AG09319 (cell line): ENCODE results near the gene EFS.
"Not testable (repeated sequence)": the region's sequence is repeated elsewhere in the genome, so short reads cannot be mapped to it uniquely, and the experiment has no call there.

ENCODE experiments used
- DNase-seq: peaks from one replicate; pipeline ENCODE4 v3.0.0-alpha.2; 2010; ENCODE audit warnings: low read depth; ENCODE audit errors: extremely low read depth
- CTCF ChIP-seq: IDR thresholded peaks from 2 replicates; pipeline ENCODE4 v1.5.1; 2011; ENCODE audit warnings: low read depth, mild to moderate bottlenecking, inconsistent platforms, low read length, moderate library complexity

The EFS gene

GRCh38 chr14:23387916-23388882 is 23.2 kb upstream of the EFS start:
- TF ChIP-seq CTCF: no peak
- DNase-seq: no peak

GRCh38 chr14:23386999-23387398 is 22.0 kb upstream of the EFS start:
- DNase-seq: no peak
- no peak for TF ChIP-seq CTCF

- not testable (repeated sequence) for DNase-seq
Measured at GRCh38 chr14:23386266-23386657, 21.3 kb upstream of the EFS start.

GRCh38 chr14:23385642-23386265 is 20.8 kb upstream of the EFS start:
- no peak for TF ChIP-seq CTCF
- DNase-seq: no peak

GRCh38 chr14:23385244-23385641 is 20.3 kb upstream of the EFS start:
- DNase-seq: no peak
- no peak for TF ChIP-seq CTCF

GRCh38 chr14:23384364-23385080 is 19.6 kb upstream of the EFS start:
- TF ChIP-seq CTCF: no peak

GRCh38 chr14:23382731-23383440 is 17.9 kb upstream of the EFS start:
- TF ChIP-seq CTCF: no peak

More at GRCh38 chr14:23384364-23385080, 19.6 kb upstream of the EFS start:
- DNase-seq: no peak

More at GRCh38 chr14:23382731-23383440, 17.9 kb upstream of the EFS start:
- no peak for DNase-seq
